CD4-positive, alpha-beta memory T cell (primary cell): Measurements from ENCODE around the gene SPINDOC. TPM values are rescaled to one million over a fixed set of nuclear protein-coding genes. Genes with fewer than 3 reads are reported as not detected.

Experiments used
- CTCF ChIA-PET: fragments of 350-600 bp; sonication (Branson Sonifier 250); formaldehyde crosslinking; loops from one replicate; lab custom pipeline; 2021; ENCODE audit warnings: inconsistent platforms; ENCODE audit not compliant: partially characterized antibody; lab: Charles Lee
- POLR2A ChIA-PET: fragments of 350-600 bp; sonication (Branson Sonifier 250); formaldehyde crosslinking; loops from one replicate; lab custom pipeline; 2021; ENCODE audit not compliant: partially characterized antibody; lab: Charles Lee
- DNase-seq, 5 donors: peaks; one replicate each; pipeline versions ENCODE4 v3.0.0 to v3.0.0-alpha.2; 2020 to 2022; ENCODE audit warnings: mixed read lengths in 1 of 5
- H3K27ac ChIP-seq: one replicate; pipeline ENCODE4 v1.7.0; 2013; ENCODE audit warnings: low read depth, low read length
- H3K27me3 ChIP-seq: 2 replicates; pipeline ENCODE4 v1.7.0; 2013; ENCODE audit warnings: mild to moderate bottlenecking, low read length, moderate library complexity; ENCODE audit not compliant: insufficient read depth
- H3K36me3 ChIP-seq: 2 replicates; pipeline ENCODE4 v1.7.0; 2013; ENCODE audit warnings: mild to moderate bottlenecking, low read length, moderate library complexity; ENCODE audit not compliant: insufficient read depth
- H3K4me1 ChIP-seq: 2 replicates; pipeline ENCODE4 v1.7.0; 2013; ENCODE audit warnings: mild to moderate bottlenecking, low read length, moderate library complexity; ENCODE audit not compliant: insufficient read depth
- H3K4me3 ChIP-seq, 2 donors: one replicate each; pipeline ENCODE4 v1.7.0; 2013; ENCODE audit warnings: low read length in 2 of 2, mild to moderate bottlenecking in 1 of 2
- H3K9me3 ChIP-seq, 2 donors: one replicate each; pipeline ENCODE4 v1.7.0; 2013; ENCODE audit warnings: low read length in 2 of 2, control low read depth in 1 of 2; ENCODE audit not compliant: control insufficient read depth in 1 of 2
- H3K27ac Mint-ChIP-seq, 7 donors: one replicate each; pipeline ENCODE4 v1.8.0; 2020 to 2021; ENCODE audit warnings: mixed read lengths in 7 of 7, mild to moderate bottlenecking in 6 of 7, inconsistent platforms in 3 of 7, moderate library complexity in 3 of 7
- H3K27me3 Mint-ChIP-seq, 2 donors: one replicate each; pipeline ENCODE4 v1.8.0; 2020 to 2021; ENCODE audit warnings: mixed read lengths in 2 of 2
- H3K36me3 Mint-ChIP-seq, 2 donors: one replicate each; pipeline ENCODE4 v1.8.0; 2020 to 2021; ENCODE audit warnings: mixed read lengths in 2 of 2, inconsistent platforms in 1 of 2, mild to moderate bottlenecking in 1 of 2
- H3K4me1 Mint-ChIP-seq, 4 donors: one replicate each; pipeline ENCODE4 v1.8.0; 2020 to 2021; ENCODE audit warnings: mixed read lengths in 4 of 4, mild to moderate bottlenecking in 1 of 4
- H3K4me3 Mint-ChIP-seq, 8 donors: one replicate each; pipeline ENCODE4 v1.8.0; 2020 to 2021; ENCODE audit warnings: mixed read lengths in 8 of 8, mild to moderate bottlenecking in 7 of 8, moderate library complexity in 6 of 8, inconsistent platforms in 3 of 8
- H3K9me3 Mint-ChIP-seq, 8 donors: one replicate each; pipeline ENCODE4 v1.8.0; 2020 to 2021; ENCODE audit warnings: mixed read lengths in 8 of 8, mild to moderate bottlenecking in 5 of 8, inconsistent platforms in 3 of 8, moderate library complexity in 1 of 8
- intact Hi-C: fragments of 100-400 bp; cut with micrococcal nuclease; formaldehyde crosslinking; loops from one replicate; pipeline ENCODE4 v1.15.1; 2023
- polyA plus RNA-seq, 2 donors: library from polyadenylated mRNA; unstranded; fragments of 300-500 nt; fragmentation: Illumina TruSeq; gene quantifications; one replicate each; pipeline ENCODE4 v1.2.3, GENCODE V29; 2021
- total RNA-seq, 2 experiments: library from RNA; stranded (reverse); gene quantifications; one replicate each; pipeline ENCODE4 v1.2.3, GENCODE V29; 2021

Gene SPINDOC
- total and polyA plus RNA-seq, 4 experiments from 2014 or later, result 0.63 to 14.8 (median 6.5) TPM

- H3K4me1 ChIP-seq, result peaks cover 69% of the 10 kb centered on the region
- CTCF ChIA-PET, result no interaction called here
- Mint-ChIP-seq H3K9me3 (no peaks in the 10 kb centered on the region), H3K27ac (peak overlapping the region; percentile 30 to 93 (median 84)), H3K27me3 (no peaks in the 10 kb centered on the region), H3K4me1 (peaks cover 53 to 90% (median 70%) of the 10 kb centered on the region in 4 donors), H3K36me3 (peaks cover 3 to 38% of the 10 kb centered on the region in 2 donors), H3K4me3 (peak overlapping the region; percentile 85 to 95 (median 89))
- POLR2A ChIA-PET, result interaction anchor here (0.6 to 5.0 kb wide), 2 partner anchors 25 to 28 kb away, joined by 3 to 28 read pairs; no protein-coding TSS in a partner anchor
- peak overlapping the region; percentile 87 to 88 for H3K4me3 ChIP-seq
- peak overlapping the region; percentile 86 for H3K27ac ChIP-seq
- DNase-seq, result no peak
- intact Hi-C loops, result no loop called here
- no peaks in the 10 kb centered on the region for H3K27me3 ChIP-seq
- H3K9me3 ChIP-seq, result no peaks in the 10 kb centered on the region
- peaks cover 19% of the 10 kb centered on the region for H3K36me3 ChIP-seq
Measured at GRCh38 chr11:63841554-63841953, 28.3 kb downstream of the SPINDOC start.

DNA sequence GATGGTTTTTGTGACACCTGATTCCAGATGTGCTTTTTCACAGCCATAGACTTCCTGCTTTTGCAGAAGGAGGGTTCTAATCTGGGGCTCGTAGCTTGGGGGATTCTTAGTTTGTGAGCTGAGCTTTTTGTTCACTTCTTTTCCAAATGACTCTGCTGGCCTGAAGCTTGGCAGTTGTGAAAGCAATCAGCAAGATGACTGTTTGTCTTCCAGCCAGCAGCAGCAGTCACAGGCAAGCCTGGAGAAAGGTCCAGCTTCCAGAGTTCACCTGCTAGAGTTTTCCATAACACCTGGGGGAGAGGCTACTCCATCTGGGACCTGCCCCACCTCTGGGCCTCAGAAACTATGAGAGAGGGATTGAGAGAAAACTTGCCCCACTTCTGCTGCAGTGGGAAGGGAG is 29.8 kb downstream of the SPINDOC start:
- intact Hi-C loops, result no loop called here
- H3K36me3 Mint-ChIP-seq, result peaks cover 10 to 48% of the 10 kb centered on the region in 2 donors
- Histone ChIP-seq H3K9me3 (no peaks in the 10 kb centered on the region), H3K4me1 (peaks cover 72% of the 10 kb centered on the region), H3K36me3 (peaks cover 19% of the 10 kb centered on the region), H3K27me3 (no peaks in the 10 kb centered on the region), H3K4me3 (no peak overlapping the region), H3K27ac (no peak overlapping the region)
- H3K27me3 Mint-ChIP-seq, result no peaks in the 10 kb centered on the region
- H3K9me3 Mint-ChIP-seq, result no peaks in the 10 kb centered on the region
- peaks cover 54 to 88% (median 69%) of the 10 kb centered on the region in 4 donors for H3K4me1 Mint-ChIP-seq
- CTCF ChIA-PET, result no interaction called here
- DNase-seq, result no peak
- POLR2A ChIA-PET, result interaction anchor here (1.7 kb wide), 1 partner anchor 23 kb away, joined by 4 read pairs; no protein-coding TSS in a partner anchor
- peak overlapping the region; percentile 6 to 82 (median 62) for H3K27ac Mint-ChIP-seq
- peak overlapping the region in 5 of 8 donors; percentile 5 to 50 (median 20) for H3K4me3 Mint-ChIP-seq

DNA sequence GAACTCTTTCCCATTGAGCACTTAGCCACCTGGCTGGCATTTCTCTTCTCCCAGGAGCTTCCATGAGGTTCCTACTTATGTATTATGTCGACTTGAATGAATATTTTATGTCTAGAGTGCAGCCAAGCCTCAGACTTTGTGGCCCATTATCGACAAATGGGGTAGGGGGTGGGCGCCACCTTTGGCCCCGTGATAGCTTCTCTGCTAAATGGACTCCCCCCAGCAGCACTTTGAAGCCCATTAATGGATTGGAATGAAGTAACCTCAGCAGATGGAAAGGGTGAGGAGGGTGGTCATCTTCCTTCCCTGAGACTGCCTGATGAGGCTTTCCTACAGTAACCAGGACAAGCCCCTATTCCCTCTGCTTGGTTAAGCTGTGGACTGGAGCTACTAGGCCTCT is 31.6 kb downstream of the SPINDOC start:
- Histone ChIP-seq H3K27ac (no peak overlapping the region), H3K4me3 (no peak overlapping the region), H3K36me3 (peaks cover 19% of the 10 kb centered on the region), H3K4me1 (peaks cover 77% of the 10 kb centered on the region), H3K9me3 (no peaks in the 10 kb centered on the region), H3K27me3 (no peaks in the 10 kb centered on the region)
- no peak for DNase-seq
- intact Hi-C loops, result no loop called here
- peaks cover 12 to 48% of the 10 kb centered on the region in 2 donors for H3K36me3 Mint-ChIP-seq
- POLR2A ChIA-PET, result interaction anchor here (1.0 to 1.7 kb wide), 3 partner anchors 13 to 43 kb away, joined by 3 to 4 read pairs (median 3); no protein-coding TSS in a partner anchor
- peaks cover 60 to 91% (median 76%) of the 10 kb centered on the region in 4 donors for H3K4me1 Mint-ChIP-seq
- H3K27me3 Mint-ChIP-seq, result no peaks in the 10 kb centered on the region
- H3K9me3 Mint-ChIP-seq, result no peaks in the 10 kb centered on the region
- peak overlapping the region in 1 of 8 donors; percentile 22 for H3K4me3 Mint-ChIP-seq
- H3K27ac Mint-ChIP-seq, result peak overlapping the region in 3 of 7 donors; percentile 48 to 76 (median 55)
- CTCF ChIA-PET, result interaction anchor here (0.8 to 1.7 kb wide), 7 partner anchors 12 to 108 kb away, joined by 3 to 4 read pairs (median 3); no protein-coding TSS in a partner anchor

GRCh38 chr11:63845303-63845702 is 32.0 kb downstream of the SPINDOC start:
- no peak overlapping the region for H3K27ac ChIP-seq
- no peaks in the 10 kb centered on the region for H3K27me3 ChIP-seq
- H3K9me3 ChIP-seq, result no peaks in the 10 kb centered on the region
- peaks cover 19% of the 10 kb centered on the region for H3K36me3 ChIP-seq
- Mint-ChIP-seq H3K4me1 (peaks cover 63 to 91% (median 76%) of the 10 kb centered on the region in 4 donors), H3K36me3 (peaks cover 12 to 46% of the 10 kb centered on the region in 2 donors), H3K27me3 (no peaks in the 10 kb centered on the region), H3K9me3 (no peaks in the 10 kb centered on the region), H3K4me3 (peak overlapping the region in 1 of 8 donors; percentile 48), H3K27ac (peak overlapping the region in 5 of 7 donors; percentile 36 to 76 (median 59))
- DNase-seq, result no peak
- ChIA-PET POLR2A (interaction anchor here (1.3 kb wide), 1 partner anchor 43 kb away, joined by 3 read pairs; no protein-coding TSS in a partner anchor), CTCF (interaction anchor here (0.8 to 1.7 kb wide), 6 partner anchors 11 to 107 kb away, joined by 3 to 4 read pairs (median 4); no protein-coding TSS in a partner anchor)
- H3K4me3 ChIP-seq, result no peak overlapping the region
- H3K4me1 ChIP-seq, result peaks cover 79% of the 10 kb centered on the region
- intact Hi-C loops, result no loop called here

GRCh38 chr11:63845911-63846310 is 32.7 kb downstream of the SPINDOC start:
- ChIA-PET CTCF (no interaction called here), POLR2A (interaction anchor here (1.1 to 1.6 kb wide), 2 partner anchors 17 to 46 kb away, joined by 3 read pairs; no protein-coding TSS in a partner anchor)
- Mint-ChIP-seq H3K27ac (peak overlapping the region in 3 of 7 donors; percentile 52 to 75 (median 73)), H3K4me3 (no peak overlapping the region), H3K4me1 (peaks cover 62 to 91% (median 76%) of the 10 kb centered on the region in 4 donors), H3K27me3 (no peaks in the 10 kb centered on the region), H3K9me3 (no peaks in the 10 kb centered on the region), H3K36me3 (peaks cover 16 to 46% of the 10 kb centered on the region in 2 donors)
- DNase-seq, result no peak
- Histone ChIP-seq H3K4me1 (peaks cover 79% of the 10 kb centered on the region), H3K4me3 (no peak overlapping the region), H3K36me3 (peaks cover 19% of the 10 kb centered on the region), H3K27ac (no peak overlapping the region), H3K9me3 (no peaks in the 10 kb centered on the region), H3K27me3 (no peaks in the 10 kb centered on the region)
- intact Hi-C loops, result no loop called here

DNA sequence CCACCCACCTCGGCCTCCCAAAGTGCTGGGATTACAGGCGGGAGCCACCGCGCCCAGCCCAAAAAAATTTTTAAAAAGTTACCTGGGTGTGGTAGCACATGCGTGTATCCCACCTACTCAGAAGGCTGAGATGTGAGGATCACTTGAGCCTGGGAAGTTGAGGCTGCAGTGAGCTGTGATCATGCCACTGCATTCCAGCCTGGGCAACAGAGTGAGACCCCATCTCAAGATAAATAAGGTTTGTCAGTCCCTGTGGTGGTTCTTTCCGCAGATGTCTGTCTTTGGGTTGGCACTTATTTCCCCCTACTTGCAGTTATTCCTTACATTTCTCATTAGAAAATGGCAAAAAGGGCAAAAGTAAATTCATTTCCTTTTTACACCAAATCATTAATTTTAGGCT is 33.6 kb downstream of the SPINDOC start:
- Histone ChIP-seq H3K4me3 (no peak overlapping the region), H3K9me3 (no peaks in the 10 kb centered on the region), H3K27me3 (no peaks in the 10 kb centered on the region), H3K4me1 (peaks cover 79% of the 10 kb centered on the region), H3K27ac (no peak overlapping the region), H3K36me3 (peaks cover 19% of the 10 kb centered on the region)
- H3K4me1 Mint-ChIP-seq, result peaks cover 62 to 91% (median 76%) of the 10 kb centered on the region in 4 donors
- no peaks in the 10 kb centered on the region for H3K9me3 Mint-ChIP-seq
- H3K27me3 Mint-ChIP-seq, result no peaks in the 10 kb centered on the region
- intact Hi-C loops, result no loop called here
- ChIA-PET POLR2A (interaction anchor here (0.9 to 1.6 kb wide), 5 partner anchors 9 to 70 kb away, joined by 3 read pairs; partner anchors contain the start of gene RCOR2), CTCF (interaction anchor here (3.6 kb wide), 1 partner anchor 9 kb away, joined by 21 read pairs; the partner anchor contains the start of gene MARK2)
- H3K36me3 Mint-ChIP-seq, result peaks cover 22 to 48% of the 10 kb centered on the region in 2 donors
- no peak for DNase-seq
- H3K27ac Mint-ChIP-seq, result peak overlapping the region in 5 of 7 donors; percentile 32 to 79 (median 55)
- H3K4me3 Mint-ChIP-seq, result peak overlapping the region in 2 of 8 donors; percentile 26 to 70

- Histone ChIP-seq H3K9me3 (no peaks in the 10 kb centered on the region), H3K4me3 (no peak overlapping the region), H3K4me1 (peaks cover 79% of the 10 kb centered on the region), H3K27ac (no peak overlapping the region), H3K36me3 (peaks cover 19% of the 10 kb centered on the region), H3K27me3 (no peaks in the 10 kb centered on the region)
- no peaks in the 10 kb centered on the region for H3K9me3 Mint-ChIP-seq
- H3K27me3 Mint-ChIP-seq, result no peaks in the 10 kb centered on the region
- H3K27ac Mint-ChIP-seq, result peak overlapping the region in 6 of 7 donors; percentile 32 to 79 (median 65)
- CTCF ChIA-PET, result interaction anchor here (0.7 to 3.6 kb wide), 3 partner anchors 9 to 20 kb away, joined by 3 to 21 read pairs (median 4); partner anchors contain the start of gene MARK2
- H3K4me3 Mint-ChIP-seq, result peak overlapping the region in 2 of 8 donors; percentile 26 to 70
- peaks cover 22 to 47% of the 10 kb centered on the region in 2 donors for H3K36me3 Mint-ChIP-seq
- DNase-seq, result no peak
- peaks cover 61 to 90% (median 76%) of the 10 kb centered on the region in 4 donors for H3K4me1 Mint-ChIP-seq
- intact Hi-C loops, result no loop called here
- POLR2A ChIA-PET, result interaction anchor here (0.9 to 2.0 kb wide), 5 partner anchors 9 to 70 kb away, joined by 3 to 11 read pairs (median 3); partner anchors contain the start of genes MARK2 and RCOR2
Measured at GRCh38 chr11:63847363-63847762, 34.1 kb downstream of the SPINDOC start.
